Transverse colon (tissue), 4 donors: Measurements from ENCODE around the gene PTPRG.

Experiments used
- POLR2AphosphoS5 ChIP-seq, 3 donors: sonication (generic); formaldehyde crosslinking; IDR thresholded peaks; one replicate each; pipeline ENCODE4 v1.6.1; 2016; ENCODE audit warnings: antibody characterized with exemption in 3 of 3
- TF ChIP-seq, protein P1 (sequence below), 5 experiments: fragments of 200-600 bp in 3 of 5; fragments of 450-650 bp in 2 of 5; sonication (generic) in 3 of 5; IDR thresholded peaks; 1 replicate in 2 of 5; 2 replicates in 3 of 5; pipeline ENCODE4 v1.5.1; 2016 to 2017; ENCODE audit warnings: antibody characterized with exemption in 5 of 5, inconsistent platforms in 3 of 5, mild to moderate bottlenecking in 2 of 5, moderate library complexity in 1 of 5

- TF ChIP-seq POLR2AphosphoS5 (IDR thresholded peaks at IDR 0.05) = no peak
- TF ChIP-seq, protein P1, sequence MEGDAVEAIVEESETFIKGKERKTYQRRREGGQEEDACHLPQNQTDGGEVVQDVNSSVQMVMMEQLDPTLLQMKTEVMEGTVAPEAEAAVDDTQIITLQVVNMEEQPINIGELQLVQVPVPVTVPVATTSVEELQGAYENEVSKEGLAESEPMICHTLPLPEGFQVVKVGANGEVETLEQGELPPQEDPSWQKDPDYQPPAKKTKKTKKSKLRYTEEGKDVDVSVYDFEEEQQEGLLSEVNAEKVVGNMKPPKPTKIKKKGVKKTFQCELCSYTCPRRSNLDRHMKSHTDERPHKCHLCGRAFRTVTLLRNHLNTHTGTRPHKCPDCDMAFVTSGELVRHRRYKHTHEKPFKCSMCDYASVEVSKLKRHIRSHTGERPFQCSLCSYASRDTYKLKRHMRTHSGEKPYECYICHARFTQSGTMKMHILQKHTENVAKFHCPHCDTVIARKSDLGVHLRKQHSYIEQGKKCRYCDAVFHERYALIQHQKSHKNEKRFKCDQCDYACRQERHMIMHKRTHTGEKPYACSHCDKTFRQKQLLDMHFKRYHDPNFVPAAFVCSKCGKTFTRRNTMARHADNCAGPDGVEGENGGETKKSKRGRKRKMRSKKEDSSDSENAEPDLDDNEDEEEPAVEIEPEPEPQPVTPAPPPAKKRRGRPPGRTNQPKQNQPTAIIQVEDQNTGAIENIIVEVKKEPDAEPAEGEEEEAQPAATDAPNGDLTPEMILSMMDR (IDR thresholded peaks at IDR 0.05) = no peak
Observed at GRCh38 chr3:61944726-61945125, 383.4 kb downstream of the PTPRG start.
